Activated effector memory CD4-positive, alpha-beta T cell treated with Interleukin-2 at 50 U/mL for 16 hours (primary cell): ENCODE data around the gene GDE1.
"Not testable (repeated sequence)": the region's sequence is repeated elsewhere in the genome, so short reads cannot be mapped to it uniquely, and the experiment has no call there.

Experiments
- DNase-seq: peaks from one replicate; pipeline ENCODE4 v3.0.0-alpha.2; 2020

Gene GDE1

GRCh38 chr16:19521471-19522396, at the start of gene GDE1:
Gene GDE1, minus strand, starts transcription at chr16:19522098. Its CDS starts 134 bp downstream, at chr16:19521964.
- peak; percentile 89 for DNase-seq

GRCh38 chr16:19567560-19567959, 45.7 kb upstream of the GDE1 start:
- DNase-seq = no peak

GRCh38 chr16:19566362-19566761, 44.5 kb upstream of the GDE1 start:
- DNase-seq = no peak

- no peak for DNase-seq
These were observed 41.5 kb upstream of the GDE1 start for GRCh38 chr16:19563377-19563776.

GRCh38 chr16:19560078-19560477, 38.2 kb upstream of the GDE1 start:
- DNase-seq = no peak

GRCh38 chr16:19559242-19559910, 37.5 kb upstream of the GDE1 start:
- DNase-seq = no peak

GRCh38 chr16:19555938-19556771, 34.3 kb upstream of the GDE1 start:
- DNase-seq = no peak

- peak; percentile 94 for DNase-seq
These were observed 33.5 kb upstream of the GDE1 start, which contains the start of gene VPS35L for GRCh38 chr16:19555186-19555937. Gene VPS35L, plus strand, starts transcription at chr16:19555703. Its CDS starts 27 bp downstream, at chr16:19555730.

- DNase-seq = no peak
These were observed 27.8 kb upstream of the GDE1 start for GRCh38 chr16:19549673-19550072.

- no peak for DNase-seq
These were observed 26.2 kb upstream of the GDE1 start for GRCh38 chr16:19548144-19548543.

- DNase-seq = not testable (repeated sequence)
These were observed 21.5 kb upstream of the GDE1 start for GRCh38 chr16:19543278-19543996.

- DNase-seq = no peak
These were observed 20.4 kb upstream of the GDE1 start for GRCh38 chr16:19542138-19542821.

- no peak for DNase-seq
These were observed 18.5 kb upstream of the GDE1 start for GRCh38 chr16:19540241-19540970.

- no peak for DNase-seq
These were observed 10.7 kb upstream of the GDE1 start for GRCh38 chr16:19532601-19533000.

GRCh38 chr16:19528666-19529065, 6.8 kb upstream of the GDE1 start:
- DNase-seq = no peak

- no peak for DNase-seq
These were observed 5.3 kb upstream of the GDE1 start for GRCh38 chr16:19527161-19527560.

- no peak for DNase-seq
These were observed 3.5 kb upstream of the GDE1 start for GRCh38 chr16:19525385-19525723.

GRCh38 chr16:19524616-19525384, 2.9 kb upstream of the GDE1 start:
- no peak for DNase-seq

- DNase-seq = no peak
These were observed 2.4 kb upstream of the GDE1 start for GRCh38 chr16:19524356-19524615.
